ENCODE measurements around the gene KCND3.

Gene KCND3

DNA sequence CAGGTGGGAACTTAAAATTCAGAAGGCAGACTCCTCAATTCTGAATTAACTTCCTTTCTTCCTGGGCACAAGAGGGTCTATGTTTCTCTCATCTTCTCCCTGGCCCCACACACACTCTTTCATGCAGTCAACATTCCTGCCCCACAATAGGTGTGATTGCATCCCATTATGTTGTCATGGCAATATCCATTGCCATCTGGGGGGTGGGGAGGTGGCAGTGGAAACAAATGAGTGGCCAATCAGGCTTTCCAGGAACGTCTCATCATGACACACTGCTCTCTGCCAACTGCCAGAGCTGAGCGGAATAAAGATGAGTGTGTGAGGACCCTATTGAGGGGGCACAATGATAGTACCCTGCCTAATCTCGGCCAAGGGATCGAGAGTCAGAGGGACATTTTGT, 80.4 kb downstream of the KCND3 start:
- DNase-seq: no peak

DNA sequence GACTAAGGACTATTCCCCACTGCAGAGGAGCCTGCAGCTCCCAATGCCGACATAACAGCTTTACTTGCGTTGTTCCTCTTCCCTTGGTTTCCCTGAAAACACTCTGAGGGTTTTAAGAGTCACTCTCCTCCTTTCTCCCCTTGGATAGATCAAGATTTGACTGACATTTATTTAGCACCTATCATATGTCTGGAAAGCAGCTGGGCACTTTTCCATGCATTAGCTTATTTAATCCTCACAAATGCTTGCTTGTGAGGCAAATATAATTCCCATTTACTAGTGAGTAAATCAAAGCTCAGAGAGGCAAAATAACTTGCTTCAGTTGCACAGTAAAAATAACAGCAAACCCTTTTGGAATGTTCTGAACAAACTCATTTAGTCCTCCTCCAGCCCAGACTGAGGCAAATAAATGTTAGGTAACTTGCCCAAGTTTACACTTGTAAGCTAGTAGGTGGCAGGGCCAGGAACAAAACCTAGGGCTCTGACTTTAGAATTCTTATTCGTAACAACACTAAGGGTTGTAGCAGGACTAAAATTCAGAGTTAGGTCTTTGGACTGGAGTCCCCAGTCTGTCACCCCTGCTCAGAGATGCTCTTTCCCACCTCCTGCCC, 81.4 kb downstream of the KCND3 start:
- no peak for DNase-seq

DNA sequence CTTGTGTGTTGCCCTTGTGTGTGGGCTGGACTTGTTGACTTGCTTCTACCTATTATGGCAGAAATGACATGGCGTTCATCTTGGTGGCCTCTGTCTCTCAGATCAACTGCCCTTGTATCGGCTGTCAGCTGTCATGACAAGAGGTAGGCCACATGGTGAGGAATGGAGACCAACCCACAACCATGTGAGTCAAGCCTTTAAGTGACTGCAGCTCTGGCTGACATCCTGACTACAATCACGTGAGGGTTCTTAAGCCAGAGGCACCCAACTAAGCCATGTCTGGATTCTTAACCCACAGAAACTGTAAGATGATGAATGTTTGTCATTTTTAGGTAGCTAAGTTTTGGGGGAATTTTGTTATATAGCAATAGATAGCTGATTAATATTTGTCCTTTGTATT, 82.1 kb downstream of the KCND3 start:
- no peak for DNase-seq

DNA sequence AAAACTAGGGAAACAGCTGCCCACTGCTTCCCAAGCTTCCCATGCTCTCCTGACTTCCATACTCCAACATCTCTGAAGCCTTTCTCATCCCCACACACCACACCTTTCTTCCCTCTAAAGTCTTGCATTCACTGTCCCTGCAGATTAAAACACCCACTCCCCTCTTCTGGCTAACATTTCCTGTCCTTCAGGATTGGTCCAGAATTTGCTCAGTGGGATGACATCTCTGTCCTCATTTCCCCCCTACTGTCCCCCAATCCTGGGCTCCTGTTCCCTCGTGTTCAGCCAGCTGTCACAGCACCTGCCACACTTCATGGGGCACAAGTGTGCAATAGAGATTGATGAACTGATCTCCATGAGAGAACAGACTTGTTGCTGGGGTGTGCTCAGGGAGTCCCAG, 82.7 kb downstream of the KCND3 start:
- no peak for DNase-seq

DNA sequence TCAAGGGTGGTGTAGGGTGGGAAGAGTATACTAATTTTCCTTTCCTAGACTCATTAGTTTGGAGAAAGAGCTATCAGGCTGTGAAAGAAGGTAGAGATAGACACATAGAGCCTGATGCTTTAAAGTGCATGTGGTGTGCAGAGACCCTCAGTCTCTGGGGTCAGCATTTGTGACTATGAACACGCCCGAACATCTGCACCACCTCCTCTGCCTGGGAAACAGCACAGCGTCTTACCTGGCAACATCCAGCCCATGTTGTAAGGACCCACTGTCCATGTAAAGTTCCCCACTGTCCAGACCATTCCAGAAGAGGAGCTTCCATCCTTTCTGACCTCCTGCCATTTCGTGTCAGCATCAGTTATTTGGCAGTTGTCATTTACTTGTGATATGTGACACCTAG, 83.4 kb downstream of the KCND3 start:
- no peak for DNase-seq

DNA sequence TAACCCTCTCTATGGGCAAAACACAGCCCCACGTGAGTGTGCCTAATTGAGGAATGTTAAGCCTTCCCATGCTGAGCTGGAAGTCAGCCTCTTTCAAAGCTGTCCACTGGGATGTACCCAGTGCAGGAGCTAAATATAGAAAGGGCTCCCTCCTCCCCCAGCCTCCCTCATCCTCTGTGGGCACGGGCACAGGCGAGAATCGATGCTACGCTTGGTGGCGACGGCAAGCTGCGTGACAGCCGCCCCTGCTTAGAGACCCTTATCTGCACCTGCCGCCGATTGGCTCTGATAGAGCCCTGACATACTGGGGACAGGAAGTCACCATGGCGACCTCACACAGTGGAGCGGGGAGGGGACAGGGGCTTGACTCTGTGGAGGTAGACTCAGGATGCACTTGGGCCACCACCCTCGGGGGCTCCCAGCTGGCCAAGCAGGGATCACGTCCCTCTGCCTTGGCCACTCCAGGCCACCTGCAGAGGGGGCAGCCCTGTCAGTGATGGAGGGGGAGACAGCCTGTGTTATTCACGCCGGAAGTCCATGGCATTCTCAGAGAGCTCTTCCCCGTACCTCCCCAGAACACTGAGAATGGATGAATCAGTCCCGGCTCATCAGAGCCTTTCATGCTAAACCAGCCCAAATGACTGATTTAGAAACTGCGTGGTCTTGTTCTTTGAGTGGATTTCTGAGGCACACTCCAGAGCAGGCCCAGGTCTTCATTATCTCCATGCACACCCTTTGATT, 84.8 kb downstream of the KCND3 start:
- DNase-seq: no peak

DNA sequence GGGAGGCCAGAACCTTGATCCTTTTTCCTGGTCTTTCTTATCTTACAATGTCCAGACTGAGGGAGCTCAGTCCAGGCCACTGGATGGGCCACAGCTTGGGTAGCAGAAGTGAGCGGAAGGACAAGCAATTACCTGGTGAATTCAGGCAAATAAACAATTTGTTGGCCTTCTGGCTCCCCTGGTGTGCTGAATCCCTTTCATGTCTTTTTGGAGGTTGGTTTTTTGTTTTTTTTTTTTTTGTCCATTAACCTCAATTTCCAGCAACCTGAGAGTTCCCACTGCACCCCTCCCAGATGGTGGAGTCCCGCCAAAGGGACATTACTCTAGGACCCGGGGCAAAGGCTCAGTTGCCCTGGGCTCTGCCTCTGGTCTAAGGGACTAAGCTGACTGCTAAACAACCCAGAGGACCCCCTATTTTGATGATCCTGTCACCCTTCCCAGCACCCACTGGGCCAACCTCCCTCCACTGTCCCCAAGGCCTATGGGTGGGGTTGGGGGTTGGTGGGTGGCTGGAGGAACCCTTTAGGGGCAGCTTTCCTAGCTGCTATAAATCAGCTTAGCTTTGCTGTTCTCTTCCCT, 85.5 kb downstream of the KCND3 start:
- DNase-seq: no peak

DNA sequence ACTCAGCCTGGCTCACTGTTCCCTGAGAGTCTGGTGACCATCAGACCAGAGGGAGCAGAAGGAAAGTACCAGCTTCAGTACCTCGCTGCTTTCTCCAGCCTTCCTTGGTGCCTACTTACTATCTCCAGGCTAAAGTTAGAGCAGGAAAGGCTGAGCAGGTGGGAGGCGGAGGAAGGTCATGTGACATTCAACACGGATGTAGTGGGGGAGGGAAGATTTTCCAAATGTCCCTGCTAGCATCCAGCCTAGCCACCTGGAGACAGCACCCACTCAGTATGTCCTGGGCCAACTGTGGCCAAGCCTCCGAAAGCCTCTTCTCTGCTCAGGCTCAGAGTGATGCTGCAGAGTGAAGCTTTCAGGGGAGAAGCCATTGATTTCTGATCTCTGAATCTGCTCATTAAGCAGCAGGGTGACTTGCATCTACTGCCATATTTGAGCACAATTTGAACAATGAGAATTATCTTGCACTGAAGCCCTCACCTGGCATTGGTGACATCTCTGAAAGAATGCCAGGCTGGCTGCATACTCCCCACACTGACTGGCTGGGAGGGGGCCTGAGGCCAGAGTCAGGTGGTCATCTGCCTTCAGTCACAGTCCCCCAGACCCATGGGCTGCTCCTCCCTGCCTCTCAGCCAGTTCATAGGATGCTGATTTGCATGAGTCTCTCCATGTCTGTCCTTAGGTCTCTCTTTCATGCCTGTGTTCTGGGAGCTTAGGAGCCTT, 86.2 kb downstream of the KCND3 start:
- no peak for DNase-seq

DNA sequence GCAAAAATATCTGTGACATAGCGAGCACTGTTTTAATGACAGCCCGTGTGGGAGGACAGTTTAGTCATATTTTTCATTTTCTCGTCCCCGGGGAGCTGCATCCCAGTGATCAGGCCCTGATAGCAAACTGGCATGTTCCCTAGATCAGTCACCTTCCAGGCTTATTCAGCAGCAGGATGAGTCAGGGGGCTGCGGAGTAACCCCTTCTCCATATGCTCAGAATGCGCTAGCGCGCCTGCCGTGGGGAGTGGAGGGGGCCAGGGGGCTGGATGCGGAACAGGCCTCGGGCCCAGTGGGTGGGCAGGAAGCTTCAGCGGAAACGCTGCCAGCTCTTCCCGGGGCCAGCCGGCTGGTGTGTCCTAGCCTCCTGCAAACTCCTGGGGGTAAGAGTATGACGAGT, 94.0 kb downstream of the KCND3 start:
- DNase-seq: no peak

DNA sequence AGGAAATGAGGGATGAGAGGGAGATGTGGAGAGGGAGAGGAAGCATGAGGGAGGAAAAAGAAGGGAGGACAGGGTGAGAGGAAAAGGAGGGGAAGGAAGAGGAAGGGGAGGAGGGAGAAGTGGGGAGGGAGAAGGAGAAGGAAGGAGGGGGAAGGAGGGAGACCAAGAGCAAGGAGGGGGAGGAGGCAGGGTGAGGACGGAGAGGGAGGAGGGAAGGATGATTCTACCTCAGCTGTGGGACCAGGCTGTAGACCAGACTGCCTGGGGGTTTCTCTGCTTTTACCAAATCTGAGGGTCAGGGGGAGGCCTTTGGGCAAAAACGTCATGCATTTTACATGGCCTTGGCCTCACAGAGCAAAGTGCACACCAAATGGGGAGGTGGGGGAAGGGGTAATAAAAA, 94.5 kb downstream of the KCND3 start:
- no peak for DNase-seq

DNA sequence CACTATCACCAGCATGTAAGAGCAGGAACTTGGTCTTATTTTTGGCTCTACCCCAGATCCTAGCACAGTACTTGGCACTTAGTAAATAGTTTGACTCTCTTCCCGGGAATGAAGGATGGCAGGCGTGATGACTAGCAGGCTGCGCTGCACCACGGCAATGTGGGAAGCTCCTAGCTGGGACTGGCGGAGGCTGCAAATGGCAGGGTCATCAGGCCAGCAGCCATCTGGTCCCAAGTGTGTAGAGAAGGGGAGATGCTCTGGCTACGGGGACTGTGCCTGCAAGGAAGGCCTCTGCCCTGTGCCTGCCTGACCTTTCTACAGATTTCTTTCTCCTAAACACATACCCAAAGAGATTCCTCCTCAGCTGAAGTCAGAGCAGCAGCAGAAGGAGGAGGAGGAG, 95.0 kb downstream of the KCND3 start:
- DNase-seq: no peak

DNA sequence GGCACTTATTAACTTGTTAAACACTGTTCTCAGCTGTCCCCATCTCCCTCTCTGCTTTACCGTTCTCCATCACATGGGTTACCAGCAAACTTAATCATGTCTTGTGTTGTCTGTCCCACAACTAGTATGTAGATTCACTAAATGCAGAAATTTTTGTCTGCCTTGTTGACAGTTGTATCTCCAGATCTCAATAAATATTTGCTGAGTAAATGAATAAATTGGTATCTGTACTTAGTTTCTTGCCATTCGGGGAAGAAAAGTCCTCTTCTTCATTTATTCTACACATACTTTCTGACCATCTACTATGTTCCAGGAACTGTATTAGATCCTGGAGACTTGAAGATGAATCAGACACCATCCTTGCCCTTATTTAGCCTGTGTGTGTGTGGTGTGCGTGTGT, 97.9 kb downstream of the KCND3 start:
- DNase-seq: no peak

DNA sequence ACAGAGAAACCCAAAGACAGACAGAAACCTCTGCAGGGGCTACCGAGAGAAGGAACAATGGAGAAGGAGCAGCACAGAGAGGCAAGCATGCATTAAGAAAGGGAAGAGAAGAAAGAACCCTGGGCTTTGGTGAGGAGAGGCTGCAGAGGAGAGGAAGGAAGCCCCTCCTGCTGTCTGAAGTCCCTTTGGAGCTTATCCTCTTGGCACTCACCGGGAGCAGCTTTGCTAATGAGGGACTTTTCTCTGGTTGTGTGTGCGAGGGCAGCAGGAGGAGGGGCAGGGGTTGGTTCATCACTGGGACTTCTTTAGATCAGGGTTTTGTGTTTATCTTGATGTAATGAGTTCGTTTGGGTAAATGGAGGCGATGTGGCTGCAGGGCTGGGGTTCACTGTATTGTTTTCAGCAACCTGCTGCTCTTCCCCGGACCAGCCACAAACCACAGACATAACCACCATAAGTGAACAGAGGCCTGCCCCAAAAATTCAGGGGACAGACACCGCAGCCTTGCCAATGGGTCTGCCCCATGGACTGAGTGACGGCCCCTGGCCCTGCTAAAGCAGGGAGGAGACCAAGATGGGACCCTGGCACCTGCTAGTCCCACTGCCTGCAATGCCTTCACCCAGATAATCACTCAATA, 100.6 kb downstream of the KCND3 start:
- DNase-seq: no peak

DNA sequence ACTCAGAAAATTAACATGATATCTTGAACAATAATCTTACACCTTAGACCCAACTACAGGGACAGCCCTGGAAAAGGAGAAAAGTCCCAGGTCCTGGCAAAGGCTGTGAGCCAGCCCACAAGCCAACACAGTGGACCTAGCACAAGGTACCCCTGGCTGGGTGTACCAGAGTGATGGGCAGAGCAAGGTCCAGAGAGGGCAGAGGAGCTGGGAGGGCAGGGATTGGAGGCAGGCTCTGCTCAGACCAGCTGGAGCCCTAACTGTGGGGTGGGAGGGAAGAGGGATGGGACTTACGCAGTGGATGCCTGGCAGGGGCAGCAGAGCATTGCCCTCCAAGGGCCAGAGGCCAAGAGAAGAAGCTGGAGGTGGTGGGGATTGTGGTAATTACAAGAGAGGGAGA, 101.6 kb downstream of the KCND3 start:
- no peak for DNase-seq

DNA sequence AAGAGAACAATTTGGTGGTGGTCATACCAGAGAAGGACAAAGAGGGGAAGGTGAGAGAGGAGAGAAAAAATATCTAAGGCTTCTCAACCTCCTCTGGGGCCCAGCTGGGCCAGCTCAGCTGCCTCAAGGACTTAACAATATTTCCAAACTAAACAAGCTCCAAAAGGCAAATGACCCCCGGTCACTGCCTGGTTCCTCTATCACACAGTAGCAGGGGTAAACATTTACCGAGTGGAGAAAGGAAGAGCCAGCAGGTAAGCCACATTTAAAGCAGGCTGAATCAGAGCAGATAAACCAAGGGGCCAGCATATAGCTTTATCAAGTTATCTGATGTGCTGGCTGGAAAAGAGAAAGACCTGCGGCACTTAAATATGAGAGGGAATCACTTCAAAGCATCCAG, 102.1 kb downstream of the KCND3 start:
- DNase-seq: no peak

DNA sequence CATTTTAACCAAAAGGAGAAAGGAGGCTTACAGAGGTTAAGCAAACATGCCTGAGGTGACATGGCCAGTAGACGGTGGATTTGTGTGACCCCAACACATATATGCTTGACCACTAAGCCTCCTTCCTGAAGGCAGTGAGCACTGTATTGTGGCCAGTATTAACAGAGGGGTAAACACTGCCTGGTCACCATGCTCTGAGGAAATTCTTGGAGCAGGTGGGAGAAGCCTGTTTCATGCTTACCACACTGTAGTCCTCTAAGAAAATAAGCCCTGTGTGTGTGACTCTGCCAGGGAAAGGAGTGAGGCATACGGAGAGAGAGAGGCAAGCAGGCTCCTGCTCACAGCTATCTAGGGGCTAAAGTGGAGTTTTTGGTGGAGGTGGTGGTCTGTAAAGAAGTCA, 102.7 kb downstream of the KCND3 start:
- DNase-seq: no peak

DNA sequence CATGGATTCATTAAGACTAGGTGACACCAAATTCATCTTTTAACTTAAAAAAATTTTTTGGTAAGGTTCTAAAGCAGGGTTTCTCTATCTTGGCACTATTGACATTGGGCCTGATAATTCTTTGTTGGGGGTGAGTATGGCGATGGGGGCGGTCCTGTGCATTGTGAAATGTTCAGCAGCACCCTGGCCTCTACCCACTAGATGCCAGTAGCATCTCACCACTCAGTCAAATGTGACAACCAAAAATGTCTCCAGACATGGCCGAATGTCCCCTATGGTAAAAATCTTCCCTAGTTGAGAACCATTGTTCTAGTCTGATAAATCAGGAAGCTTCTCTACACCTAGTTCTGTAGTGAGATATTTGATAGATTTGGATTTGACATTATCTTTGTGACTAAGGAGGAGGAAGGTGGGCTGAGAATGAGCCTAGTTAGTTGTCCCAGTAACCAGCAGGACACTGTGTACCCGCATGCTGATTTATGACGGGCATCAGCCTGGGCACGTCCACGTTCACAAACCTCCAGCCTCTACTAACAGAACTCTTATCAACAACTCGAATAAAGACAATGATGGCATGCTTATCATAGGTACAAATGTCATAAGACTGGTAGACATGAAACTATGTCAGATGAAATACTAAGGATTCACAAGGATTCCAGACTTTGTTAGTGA, 104.6 kb downstream of the KCND3 start:
- DNase-seq: no peak

DNA sequence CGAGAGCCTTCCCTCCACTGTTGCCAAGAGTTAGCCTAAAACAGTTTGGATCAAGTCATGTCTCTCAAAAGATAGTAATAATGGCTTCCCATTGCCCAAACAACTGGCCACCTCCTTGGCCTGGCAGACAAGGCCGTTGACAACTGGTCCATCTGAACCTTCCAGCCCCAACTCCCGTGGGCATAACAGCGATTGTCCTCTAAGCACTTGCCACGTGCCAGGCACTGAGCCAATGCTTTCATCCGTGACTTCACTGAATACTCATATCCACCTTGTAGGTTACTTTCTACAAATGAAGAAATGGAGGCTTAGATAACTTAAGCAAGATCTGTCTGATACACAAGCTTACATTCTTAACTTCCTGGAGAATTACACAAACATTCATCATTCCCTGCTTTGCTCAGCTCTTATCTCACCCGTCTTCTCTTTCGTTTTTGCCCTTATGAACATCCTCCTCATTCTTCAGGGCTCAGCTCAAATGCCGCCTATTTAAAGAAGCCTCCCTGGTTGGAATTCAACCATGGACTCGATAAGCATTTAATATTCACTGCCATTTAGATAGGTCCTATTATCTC, 106.4 kb downstream of the KCND3 start:
- DNase-seq: no peak

DNA sequence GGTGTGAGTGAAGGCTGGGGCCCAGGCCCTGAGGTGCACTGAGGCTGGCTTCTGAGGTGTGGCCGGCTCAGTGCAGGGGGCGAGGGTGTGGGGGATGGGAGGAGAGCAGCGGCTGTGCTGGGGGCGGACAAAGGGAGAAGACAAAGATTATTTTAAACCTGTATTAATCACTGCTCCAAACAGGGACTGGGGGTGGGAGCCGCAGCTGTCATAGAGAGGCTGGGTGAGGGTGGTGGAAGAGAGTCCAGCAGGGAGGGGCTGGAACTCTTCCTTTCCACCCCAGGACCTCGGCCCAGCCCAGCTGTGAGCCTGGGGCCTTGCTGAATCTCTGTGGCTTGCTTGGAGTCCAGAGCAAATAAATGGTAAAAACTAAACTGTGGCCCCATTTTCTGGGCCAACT, 106.9 kb downstream of the KCND3 start:
- no peak for DNase-seq

DNA sequence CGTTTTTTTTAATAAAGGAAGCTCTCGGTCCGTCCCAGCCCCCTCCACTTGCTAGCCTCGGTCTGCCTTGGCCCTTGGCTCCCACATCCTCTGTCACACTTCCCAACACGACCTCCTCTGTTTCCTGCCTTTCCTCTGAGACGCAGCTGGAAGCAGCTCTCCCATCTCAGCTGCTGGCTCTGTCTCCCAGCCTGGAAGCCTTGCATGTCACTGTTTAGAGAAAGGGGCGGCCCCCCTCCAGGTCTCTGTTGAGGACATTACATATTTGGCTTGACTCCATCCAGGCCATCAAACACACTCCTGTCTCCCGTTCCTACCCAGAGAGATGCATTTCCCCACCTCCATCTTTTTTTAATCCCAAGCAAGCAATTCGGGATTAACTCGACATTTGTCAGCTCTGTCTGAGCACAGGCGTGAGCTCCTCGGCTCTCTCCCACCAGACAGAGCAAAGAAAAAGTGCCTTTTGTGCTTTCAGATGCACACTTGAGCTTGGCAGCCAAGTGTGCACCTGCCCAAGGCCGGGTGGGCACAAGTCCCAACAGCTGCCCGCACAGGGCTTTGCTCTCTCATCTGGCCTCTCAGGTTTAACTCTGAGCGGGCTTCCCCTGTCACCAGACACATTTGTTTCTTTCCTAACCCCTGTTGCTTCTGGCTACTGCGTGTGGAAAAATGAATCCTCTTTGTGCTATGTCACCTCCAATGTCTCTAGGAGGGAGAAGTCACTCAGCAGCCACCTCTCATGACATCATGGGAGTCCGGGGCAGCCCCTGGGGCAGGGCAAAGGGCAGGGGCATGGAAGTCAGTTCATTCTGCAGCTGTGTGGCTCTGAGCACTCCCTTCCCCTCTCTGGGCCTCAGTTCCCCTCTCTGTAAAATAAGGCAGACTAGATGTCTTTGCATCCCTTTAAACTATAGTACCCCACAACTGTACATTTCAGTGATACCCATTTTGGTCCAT, 108.3 kb downstream of the KCND3 start:
- no peak for DNase-seq

DNA sequence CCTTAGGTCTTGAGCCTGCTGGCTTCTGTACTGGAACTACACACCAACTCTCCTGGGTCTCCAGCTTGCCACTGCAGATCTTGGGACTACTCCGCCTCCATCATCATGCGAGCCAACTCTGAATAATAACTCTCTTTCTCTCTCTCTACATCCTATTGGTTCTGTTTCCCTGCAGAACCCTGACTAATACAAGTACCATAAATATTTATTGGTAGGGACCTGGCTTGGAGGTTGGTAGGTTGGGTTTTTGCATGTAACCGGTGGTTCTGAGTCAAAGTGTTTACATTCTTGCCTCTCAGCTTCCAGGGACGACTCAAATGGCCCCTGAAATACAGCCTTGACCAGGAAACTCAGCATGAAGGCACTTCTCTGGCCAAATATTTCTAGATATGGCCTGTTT, 110.4 kb downstream of the KCND3 start:
- DNase-seq: no peak
